Activated T-helper 1 cell treated with anti-CD3 and anti-CD28 coated beads, Interleukin-2, amount 50 U/mL, for 16 hours (primary cell): ENCODE data around the gene CCDC88B.

Source experiments
- DNase-seq, 2 donors: peaks; one replicate each; pipeline ENCODE4 v3.0.0-alpha.2; 2020; ENCODE audit warnings: low read depth in 1 of 2, low spot score in 1 of 2

The CCDC88B gene

DNA sequence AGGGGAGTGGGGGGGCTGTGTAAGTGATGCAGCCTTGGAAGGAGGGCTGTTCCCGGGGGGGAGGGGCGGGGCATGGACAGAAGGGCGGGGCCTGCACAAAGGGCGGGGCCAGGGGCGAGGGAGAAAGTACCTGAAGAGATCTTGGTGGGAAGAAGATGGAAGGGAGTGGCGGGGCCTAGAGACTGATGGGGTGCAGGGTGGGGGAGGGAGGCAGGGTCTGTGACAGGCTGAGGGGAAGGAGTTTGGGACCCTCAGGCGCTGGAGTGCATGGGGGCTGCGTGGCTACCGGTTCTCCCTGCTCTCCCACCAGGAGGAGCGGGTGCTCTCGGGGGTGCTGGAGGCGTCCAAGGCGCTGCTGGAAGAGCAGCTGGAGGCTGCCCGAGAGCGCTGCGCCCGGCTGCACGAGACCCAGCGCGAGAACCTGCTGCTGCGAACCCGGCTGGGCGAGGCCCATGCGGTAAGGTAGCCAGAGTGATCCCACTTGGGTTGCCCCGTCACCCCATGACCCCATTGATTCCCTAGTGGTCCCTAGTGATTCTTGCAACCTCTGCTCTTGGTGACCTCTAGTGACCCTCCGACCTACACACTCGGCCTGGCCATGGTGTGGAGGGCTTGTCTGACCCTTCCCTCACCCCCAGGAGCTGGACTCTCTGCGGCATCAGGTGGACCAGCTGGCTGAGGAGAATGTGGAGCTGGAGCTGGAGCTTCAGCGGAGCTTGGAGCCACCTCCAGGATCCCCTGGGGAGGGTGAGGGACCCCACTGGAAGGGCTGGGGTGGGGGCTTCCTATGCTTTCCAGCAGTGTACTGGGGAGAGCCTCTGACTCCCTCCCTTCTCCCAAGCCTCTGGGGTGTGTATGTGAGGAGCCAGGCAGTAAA, 3.1 kb downstream of the CCDC88B start:
- no peak for DNase-seq

DNA sequence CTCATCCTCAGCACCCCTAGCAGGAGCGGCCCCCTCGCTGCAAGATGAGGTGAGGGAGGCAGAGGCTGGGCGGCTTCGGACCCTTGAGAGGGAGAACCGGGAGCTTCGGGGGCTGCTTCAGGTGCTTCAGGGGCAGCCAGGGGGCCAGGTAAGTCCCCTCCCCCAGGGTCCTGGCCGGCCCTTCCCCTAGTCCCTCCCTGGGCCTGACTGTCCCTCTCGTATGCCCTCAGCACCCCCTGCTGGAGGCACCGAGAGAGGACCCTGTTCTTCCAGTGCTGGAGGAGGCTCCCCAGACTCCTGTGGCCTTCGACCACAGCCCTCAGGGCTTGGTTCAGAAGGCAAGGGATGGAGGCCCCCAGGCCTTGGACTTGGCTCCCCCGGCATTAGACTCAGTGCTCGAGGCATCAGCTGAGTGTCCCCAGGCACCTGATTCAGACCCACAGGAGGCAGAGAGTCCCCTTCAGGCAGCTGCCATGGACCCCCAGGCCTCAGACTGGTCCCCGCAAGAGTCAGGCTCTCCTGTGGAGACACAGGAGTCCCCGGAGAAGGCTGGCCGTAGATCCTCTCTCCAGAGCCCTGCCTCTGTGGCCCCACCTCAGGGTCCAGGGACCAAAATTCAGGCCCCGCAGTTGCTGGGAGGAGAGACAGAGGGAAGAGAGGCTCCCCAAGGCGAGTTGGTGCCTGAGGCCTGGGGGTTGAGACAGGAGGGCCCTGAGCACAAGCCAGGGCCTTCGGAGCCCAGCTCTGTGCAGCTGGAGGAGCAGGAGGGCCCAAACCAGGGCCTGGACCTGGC, 4.0 kb downstream of the CCDC88B start:
- no peak for DNase-seq

DNA sequence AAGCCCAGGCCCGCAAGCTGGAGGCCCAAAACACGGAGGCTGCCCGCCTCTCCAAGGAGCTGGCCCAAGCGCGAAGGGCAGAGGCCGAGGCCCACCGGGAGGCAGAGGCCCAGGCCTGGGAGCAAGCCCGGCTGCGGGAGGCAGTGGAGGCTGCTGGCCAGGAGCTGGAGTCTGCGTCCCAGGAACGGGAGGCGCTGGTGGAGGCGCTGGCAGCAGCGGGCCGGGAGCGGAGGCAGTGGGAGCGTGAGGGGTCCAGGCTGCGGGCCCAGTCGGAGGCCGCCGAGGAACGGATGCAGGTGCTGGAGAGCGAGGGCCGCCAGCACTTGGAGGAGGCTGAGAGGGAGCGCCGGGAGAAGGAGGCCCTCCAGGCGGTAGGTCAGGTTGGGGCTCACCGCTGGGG, 4.8 kb downstream of the CCDC88B start:
- DNase-seq, result no peak

DNA sequence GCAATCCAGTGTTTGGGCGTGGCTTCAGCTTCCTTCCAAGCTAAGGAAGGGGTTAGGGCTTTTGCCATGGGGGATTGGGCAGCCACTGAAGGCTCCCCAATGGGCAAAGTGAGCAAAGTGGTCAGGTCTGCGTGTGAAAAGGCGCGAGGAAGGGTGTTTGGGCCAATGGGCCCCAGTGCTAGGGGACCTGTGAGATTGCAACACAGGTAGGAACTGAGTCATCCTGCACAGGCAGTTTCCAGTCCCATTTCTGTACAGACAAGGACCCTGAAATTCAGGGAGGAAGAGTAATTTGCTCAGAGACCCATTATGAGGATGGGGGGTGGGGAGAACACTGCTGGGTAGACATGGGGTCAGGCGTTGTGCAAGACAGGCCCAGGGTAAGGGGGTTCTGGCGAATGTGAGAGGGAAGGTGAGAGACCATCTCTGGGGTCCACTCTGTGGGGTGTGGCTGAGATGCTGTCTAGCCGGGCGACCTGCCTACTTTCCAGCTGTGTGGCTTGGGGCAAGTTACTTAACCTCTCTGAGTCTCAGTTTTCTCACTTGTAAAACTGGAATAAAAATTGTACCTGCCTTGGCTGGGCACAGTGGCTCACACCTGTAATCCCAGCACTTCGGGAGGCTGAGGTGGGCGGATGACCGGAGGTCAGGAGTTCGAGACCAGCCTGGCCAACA, 7.3 kb downstream of the CCDC88B start:
- no peak for DNase-seq

DNA sequence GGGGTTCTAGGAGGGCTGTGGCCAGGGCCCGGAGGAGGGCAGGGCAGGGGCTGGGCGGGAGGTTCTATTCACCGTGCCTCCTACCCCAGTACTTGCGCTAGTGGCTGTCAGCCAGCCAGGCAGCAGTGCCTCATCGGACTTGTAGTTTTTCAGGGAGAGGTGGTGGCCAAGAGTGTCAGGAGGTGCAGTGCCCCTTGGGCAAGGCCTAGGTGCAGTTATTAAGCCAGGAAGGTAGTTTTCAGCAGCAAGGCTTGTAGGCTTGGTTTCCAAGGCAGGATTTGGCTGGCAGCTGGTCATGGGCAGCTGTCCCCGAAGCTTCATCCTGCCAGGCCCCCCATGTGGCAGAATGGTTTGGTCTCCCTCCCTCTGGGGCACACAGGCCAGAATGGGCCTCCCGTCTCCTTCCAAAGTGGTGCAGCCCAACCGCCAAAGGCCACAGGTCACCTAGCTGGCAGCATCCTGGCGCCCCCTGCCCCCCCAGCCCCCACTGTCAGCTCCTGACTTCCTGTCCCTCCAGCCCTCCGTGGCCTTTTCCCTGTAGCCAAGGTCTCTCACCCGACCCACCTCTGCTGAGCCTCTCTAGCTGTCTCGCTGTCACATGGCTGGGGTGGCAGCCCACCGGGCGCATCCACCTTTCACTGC, 8.5 kb downstream of the CCDC88B start:
- DNase-seq, result no peak

DNA sequence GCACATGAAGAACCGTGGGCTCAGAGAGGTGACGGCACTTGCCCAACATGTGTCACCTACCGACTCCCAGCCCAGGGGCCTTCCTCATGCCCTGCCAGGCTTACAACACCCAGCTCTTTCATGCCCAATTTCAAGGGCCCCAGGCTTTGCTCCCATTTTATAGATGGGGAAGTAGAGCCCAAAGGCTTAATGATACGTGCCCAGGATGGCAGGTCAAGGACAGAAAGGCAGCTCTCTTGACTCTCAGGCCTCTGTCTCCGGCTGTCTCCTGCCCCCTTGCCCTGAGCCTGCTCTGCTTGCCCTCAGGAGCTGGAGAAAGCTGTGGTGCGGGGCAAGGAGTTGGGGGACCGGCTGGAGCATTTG, 9.0 kb downstream of the CCDC88B start:
- DNase-seq, result no peak

DNA sequence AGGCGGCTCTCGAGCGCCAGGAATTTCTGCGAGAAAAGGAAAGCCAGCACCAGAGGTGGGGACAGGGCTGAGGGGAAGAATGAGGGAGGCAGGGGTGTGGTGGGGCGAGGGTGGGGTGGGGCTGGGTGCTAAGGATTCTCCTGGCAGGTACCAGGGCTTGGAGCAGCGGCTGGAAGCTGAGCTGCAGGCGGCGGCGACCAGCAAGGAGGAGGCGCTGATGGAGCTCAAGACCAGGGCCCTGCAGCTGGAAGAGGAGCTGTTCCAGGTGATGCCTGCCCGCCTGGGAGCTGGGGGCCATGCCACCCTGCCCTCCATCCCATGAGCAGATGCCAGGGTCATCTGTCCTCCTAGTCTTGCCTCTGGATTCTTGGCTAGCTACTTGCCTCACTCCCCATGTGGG, 9.4 kb downstream of the CCDC88B start:
- DNase-seq, result no peak

DNA sequence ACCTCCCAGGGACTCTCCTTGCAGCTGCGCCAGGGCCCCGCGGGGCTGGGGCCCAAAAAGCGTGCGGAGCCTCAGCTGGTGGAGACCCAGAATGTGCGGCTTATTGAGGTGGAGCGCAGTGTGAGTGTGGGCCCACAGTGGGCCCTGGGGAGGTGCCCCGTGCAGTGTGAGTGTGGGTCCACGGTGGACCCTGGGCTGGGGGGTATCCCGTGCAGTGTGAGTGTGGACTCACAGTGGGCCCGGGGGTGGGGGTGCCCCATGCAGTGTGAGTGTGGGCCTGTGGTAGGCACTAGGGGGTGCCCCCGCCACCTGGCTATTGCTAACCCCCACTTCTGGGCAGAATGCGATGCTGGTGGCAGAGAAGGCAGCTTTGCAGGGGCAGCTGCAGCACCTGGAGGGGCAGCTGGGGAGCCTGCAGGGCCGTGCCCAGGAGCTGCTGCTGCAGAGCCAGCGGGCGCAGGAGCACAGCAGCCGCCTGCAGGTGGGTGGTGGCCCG, 11.2 kb downstream of the CCDC88B start:
- DNase-seq, result no peak

DNA sequence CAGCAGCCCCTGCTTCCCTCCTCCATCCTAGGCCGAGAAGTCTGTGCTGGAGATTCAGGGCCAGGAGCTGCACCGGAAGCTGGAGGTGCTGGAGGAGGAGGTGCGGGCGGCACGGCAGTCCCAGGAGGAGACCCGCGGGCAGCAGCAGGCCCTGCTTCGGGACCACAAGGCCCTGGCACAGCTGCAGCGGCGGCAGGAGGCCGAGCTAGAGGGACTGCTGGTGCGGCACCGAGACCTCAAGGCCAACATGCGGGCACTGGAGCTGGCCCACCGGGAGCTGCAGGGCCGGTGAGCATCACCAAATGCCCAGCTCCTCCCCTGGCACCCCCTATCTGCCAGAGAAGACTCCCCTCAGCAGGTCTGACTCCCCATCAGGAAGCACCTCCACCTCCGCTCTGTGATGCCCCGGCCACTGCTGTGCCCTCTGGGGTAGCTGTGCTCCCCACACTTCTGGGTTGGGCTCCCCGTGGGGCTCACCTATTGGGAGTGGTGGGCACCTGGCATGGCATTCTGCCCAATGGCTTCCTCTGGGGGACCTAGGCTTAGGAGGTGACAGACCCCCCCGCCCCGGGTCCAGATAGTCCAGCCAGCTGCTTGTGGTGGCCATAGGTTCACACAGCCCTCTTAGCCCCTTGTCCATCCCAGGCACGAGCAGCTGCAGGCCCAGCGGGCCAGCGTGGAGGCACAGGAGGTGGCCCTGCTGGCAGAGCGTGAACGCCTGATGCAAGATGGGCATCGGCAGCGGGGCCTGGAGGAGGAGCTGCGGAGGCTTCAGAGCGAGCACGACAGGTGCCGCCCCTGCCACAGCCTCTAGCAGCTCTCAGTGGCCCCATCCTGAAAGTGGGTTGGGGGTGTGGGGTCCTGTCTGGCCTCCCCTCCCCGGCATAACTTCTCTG, 12.3 kb downstream of the CCDC88B start:
- DNase-seq, result no peak

DNA sequence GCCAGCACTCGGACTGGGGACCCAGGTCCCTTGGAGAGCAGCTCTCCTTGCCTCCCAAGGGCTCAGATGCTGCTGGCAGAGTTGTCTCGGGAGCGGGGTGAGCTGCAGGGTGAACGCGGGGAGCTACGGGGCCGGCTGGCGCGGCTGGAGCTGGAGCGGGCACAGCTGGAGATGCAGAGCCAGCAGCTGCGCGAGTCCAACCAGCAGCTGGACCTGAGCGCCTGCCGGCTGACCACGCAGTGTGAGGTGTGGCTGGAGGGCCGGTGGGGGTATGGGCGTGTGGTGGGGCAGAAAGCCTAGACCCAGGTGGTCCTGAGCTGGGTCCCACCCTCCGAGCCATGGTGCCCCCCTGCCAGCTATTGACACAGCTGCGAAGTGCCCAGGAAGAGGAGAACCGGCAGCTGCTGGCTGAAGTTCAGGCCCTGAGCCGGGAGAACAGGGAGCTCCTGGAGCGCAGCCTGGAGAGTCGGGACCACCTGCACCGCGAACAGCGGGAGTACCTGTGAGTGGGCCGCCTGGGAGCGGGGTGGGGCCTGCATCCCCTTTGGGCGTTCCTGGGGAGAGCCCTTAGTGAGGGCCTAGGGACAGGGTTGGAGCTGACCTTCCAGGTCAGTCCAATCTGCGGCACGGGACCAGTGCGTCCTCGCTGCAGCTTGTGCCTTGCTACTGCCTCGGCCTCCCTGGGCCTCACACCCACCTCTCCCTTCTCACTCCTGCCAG, 13.2 kb downstream of the CCDC88B start:
- no peak for DNase-seq

DNA sequence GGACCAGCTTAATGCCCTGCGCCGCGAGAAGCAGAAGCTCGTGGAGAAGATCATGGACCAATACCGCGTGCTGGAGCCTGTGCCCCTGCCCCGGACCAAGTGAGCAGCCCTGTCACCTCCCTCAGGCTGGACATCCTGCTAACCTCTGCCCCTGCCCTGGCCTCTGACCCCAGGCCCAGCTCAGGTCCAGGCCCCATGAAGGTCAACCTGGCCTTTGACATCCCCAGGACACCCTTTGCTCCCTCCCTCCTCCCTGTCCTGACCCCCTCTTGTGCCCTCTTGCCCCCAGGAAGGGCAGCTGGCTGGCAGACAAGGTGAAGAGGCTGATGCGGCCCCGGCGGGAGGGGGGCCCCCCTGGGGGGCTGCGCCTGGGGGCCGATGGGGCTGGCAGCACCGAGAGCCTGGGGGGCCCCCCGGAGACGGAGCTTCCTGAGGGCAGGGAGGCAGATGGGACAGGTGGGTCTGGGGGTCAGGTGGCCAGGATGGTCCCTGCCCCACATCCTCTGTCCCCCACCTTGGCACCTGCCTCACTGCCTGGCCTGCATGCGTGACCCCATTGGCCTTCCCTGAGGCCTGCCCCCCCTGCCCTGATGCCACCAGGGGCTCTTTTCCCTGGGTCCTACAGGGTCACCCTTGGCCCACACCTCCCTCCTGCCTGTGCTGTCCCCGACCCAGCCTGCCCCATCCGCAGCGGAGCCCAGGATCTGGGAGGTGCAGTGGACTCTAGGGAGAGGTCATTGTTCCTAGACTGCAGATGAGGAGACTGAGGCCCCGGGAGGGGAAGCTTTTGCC, 13.9 kb downstream of the CCDC88B start:
- no peak for DNase-seq

DNA sequence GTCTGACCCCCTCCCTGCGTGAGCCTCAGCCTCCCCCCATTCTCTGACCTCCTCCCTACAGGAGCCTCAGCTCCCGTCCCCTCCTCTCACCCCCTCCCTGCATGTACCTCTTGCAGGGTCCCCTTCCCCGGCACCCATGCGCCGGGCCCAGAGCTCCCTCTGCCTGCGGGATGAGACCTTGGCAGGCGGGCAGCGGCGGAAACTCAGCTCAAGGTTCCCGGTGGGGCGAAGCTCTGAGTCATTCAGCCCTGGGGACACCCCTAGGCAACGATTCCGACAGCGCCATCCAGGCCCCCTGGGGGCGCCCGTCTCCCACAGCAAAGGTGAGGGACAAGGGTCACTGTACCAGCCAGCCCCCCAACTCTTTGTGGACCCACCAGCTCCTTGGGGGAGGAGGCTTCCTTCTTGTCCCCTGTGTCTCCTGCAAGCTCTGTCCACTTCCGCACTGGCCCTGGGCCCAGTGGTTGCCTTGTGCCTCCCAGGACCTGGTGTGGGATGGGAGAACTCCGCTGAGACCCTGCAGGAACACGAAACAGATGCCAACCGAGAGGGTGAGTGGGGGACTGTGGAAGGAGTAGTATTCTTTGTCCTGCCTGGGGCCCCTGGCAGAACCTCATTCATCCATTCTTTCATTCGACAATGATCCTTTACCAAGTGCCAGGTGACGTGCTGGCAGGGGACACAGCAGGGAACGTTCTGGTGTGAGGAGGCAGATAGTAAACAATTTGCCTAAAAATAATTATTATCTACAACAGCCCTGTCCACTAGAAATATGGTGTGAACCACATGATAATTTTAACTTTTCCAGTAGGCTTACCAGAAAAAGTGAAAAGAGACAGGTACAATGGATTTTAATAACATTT, 15.3 kb downstream of the CCDC88B start:
- DNase-seq, result no peak

DNA sequence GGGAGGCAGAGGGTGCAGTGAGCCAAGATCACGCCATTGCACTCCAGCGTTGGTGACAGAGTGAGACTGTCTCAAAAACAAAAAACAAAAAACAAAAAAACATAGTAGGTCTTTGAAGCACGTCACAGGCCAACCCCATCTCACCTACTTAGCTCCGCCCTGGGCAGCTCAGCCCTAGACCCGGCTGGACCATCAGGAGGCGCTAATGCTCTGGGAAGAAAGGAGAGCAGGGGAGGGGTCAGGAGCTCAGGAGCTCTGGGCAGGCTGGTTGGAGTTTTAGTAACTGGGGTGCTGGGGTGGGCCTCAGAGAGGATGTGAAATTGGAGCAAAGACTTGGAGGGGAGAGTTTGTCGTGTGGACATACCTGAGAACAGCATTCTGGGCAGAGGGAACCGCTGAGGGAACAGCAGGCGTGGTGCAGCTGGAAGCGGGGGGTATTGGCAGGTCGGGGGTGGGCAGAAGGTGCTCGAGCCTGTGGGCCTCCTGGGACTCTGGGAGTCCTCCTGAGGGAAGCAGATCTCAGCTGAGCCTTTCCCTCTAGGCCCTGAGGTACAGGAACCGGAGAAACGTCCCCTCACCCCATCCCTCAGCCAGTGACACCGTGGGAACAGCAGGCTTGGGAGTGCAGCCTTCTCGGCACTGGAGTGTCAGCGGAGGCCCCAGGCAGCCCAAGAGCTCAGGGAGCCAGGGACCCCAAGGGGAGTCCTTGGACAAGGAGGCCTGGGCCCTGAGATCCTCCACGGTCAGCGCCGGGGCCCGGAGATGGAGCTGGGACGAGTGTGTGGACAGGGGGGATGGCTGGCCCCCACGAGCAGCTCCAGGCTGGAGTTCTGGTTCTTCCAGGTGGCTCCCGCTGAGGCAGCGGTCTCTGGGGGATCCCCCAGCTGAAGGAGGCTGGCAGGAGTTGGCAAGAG, 16.8 kb downstream of the CCDC88B start:
- DNase-seq, result no peak

DNA sequence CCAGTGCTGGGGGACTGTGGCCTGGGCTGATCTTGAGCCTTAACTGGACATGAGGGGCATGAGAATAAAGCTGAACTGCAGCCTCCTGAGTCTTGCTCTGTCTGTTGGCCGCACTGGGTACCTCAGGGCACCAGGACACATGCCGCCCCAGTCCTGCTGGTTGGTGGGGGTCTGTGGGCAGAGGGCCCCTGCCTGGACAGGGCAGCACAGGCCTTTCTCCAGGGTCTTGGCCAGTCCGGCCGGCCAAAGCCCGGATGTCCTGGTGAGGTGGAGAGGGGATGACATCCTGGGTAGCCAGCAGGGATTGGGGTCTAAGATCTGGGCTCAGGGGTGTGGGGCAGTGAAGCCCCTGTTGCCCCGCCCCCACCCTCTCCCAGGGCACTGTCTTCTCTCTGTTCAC, 17.4 kb downstream of the CCDC88B start:
- DNase-seq, result no peak

DNA sequence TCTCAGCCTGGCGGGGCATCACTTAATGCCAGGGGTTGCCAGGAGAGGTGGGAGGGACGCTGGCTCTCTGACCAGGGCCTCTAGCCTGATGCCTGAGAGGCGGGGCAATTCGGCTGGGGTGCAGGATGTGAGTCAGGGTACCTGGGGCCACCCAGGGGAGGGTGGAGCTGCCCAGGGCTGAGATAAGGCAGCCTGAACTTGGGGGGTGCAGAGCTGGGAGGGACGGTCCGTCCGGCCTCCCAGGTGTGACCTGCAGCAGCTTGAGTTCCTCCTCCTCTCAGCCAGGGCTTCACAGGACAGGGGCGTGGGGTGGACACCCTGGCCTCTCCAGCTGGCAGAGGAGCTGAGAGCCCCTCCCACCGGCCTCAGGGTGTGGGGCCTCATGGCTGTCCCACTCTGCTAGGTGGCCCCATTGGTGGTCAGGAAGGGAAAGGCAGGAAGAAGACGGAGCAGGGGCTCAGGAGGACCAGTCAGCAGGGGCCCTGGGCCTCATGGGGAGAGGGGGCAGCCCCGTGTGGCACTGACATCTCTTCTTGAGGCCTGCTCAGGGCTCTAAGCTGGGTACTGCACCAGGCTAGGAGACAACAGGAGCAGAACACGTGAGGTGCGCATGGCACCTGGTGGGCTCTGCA, 18.0 kb downstream of the CCDC88B start:
- no peak for DNase-seq

DNA sequence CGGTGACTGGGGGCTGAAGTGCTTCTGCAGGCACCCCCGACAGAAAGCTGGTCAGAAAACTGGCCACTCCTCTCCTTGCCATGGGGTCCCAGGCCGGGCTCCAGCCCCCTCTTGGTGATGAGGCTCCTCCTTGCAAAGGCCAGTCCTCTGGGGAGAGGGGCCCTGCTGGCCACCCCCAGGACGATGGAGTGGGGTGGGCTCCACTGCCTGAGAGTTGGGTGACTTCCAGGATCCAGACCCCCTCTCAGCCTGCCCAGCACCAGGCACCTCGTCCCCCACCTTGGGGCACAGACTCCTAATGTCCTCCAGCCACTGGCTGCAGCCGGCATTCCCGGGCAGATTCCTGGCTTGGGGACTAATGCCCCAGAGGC, 18.5 kb downstream of the CCDC88B start:
- no peak for DNase-seq
